ENCODE measurements around the gene PHYKPL.
A peak's percentile ranks its signal among the peaks of the same experiment; 100 is the strongest.
"Not testable (repeated sequence)": the region's sequence is repeated elsewhere in the genome, so short reads cannot be mapped to it uniquely, and the experiment has no call there.

Gene PHYKPL

GRCh38 chr5:178261666-178262600, 29.3 kb upstream of the PHYKPL start:
- DNase-seq = no peak

GRCh38 chr5:178259623-178260536, 27.3 kb upstream of the PHYKPL start:
- no peak for DNase-seq

GRCh38 chr5:178257650-178258049, 25.0 kb upstream of the PHYKPL start:
- no peak for DNase-seq

- no peak for DNase-seq
Measured at GRCh38 chr5:178256746-178257145, 24.1 kb upstream of the PHYKPL start.

- not testable (repeated sequence) for DNase-seq
Measured at GRCh38 chr5:178253632-178254031, 21.0 kb upstream of the PHYKPL start.

- no peak for DNase-seq
Measured at GRCh38 chr5:178252258-178252657, 19.7 kb upstream of the PHYKPL start.

- DNase-seq = no peak
Measured at GRCh38 chr5:178250263-178250662, 17.7 kb upstream of the PHYKPL start.

- no peak for DNase-seq
Measured at GRCh38 chr5:178249191-178249989, 16.8 kb upstream of the PHYKPL start.

- DNase-seq = no peak
Measured at GRCh38 chr5:178248750-178249149, 16.1 kb upstream of the PHYKPL start.

GRCh38 chr5:178247481-178248456, 15.2 kb upstream of the PHYKPL start:
- no peak for DNase-seq

GRCh38 chr5:178246624-178247279, 14.2 kb upstream of the PHYKPL start:
- no peak for DNase-seq

GRCh38 chr5:178245389-178245788, 12.8 kb upstream of the PHYKPL start:
- no peak for DNase-seq

- peak; percentile 21 for DNase-seq
Measured at GRCh38 chr5:178244576-178244975, 12.0 kb upstream of the PHYKPL start.

GRCh38 chr5:178242416-178242815, 9.8 kb upstream of the PHYKPL start:
- no peak for DNase-seq

- no peak for DNase-seq
Measured at GRCh38 chr5:178241688-178242231, 9.2 kb upstream of the PHYKPL start.

- DNase-seq = no peak
Measured at GRCh38 chr5:178241231-178241663, 8.6 kb upstream of the PHYKPL start.

- DNase-seq = no peak
Measured at GRCh38 chr5:178240766-178241165, 8.2 kb upstream of the PHYKPL start.

- no peak for DNase-seq
Measured at GRCh38 chr5:178240341-178240741, 7.7 kb upstream of the PHYKPL start.

- not testable (repeated sequence) for DNase-seq
Measured at GRCh38 chr5:178239626-178240301, 7.2 kb upstream of the PHYKPL start.
